GM18861 (cell line): ENCODE data around the gene RPP30.
A peak's percentile ranks its signal among the peaks of the same experiment; 100 is the strongest.

Experiments used
- ATAC-seq: cut with Tn5 transposase; IDR thresholded peaks from one replicate; pipeline ENCODE4 v1.9.1; 2021; ENCODE audit not compliant: unreplicated experiment

Gene RPP30

GRCh38 chr10:90871766-90872647 lies at the start of gene RPP30:
TSS of gene RPP30 (plus strand) at chr10:90871974. CDS start at chr10:90871987, 13 bp downstream.
- ATAC-seq = peak; percentile 96

DNA sequence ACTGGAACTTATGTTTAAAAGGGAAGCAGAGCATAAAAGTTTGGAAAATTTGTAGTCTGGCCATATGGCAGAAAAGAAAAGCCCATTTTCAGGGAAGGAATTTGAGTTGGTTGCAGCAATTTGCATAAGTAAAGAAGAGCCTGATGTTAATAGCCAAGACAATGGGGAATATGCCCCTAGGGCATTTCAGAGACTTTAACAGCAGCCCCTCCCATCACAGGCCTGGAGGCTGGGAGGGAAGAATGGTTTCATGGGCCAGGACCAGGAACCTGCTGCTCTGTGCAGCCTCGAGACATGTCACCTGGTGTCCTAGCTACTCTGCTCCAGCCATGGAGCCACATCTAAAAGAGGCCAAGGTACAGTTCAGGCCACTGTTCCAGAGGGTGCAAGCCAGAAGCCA lies 49.3 kb upstream of the RPP30 start:
- ATAC-seq = no peak

- ATAC-seq = no peak
These were observed 39.7 kb upstream of the RPP30 start for GRCh38 chr10:90832111-90832510.

GRCh38 chr10:90834326-90834725 lies 37.4 kb upstream of the RPP30 start:
- ATAC-seq = no peak

- no peak for ATAC-seq
These were observed 34.3 kb upstream of the RPP30 start for GRCh38 chr10:90837486-90837885.

- no peak for ATAC-seq
These were observed 29.0 kb upstream of the RPP30 start for GRCh38 chr10:90842725-90843124.

DNA sequence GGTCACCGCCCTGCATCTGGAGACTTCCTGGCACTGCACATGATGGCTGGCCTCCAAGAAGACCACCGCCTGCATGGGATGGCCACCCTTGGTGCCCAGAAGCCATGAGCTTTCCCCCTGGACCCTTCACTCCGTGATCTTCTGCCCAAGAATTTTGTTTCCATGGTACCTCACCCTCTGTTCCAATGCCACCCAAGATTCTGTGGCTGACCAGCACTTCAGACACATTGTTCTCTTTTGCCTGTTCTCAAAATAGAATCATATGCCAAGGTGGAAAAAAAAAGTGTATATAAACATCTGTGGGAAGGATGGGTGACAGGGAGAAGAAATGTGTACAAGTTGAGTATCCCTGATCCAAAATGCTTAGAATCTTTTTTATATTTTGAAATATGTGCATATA lies 26.0 kb upstream of the RPP30 start:
- no peak for ATAC-seq

GRCh38 chr10:90846746-90847145 lies 25.0 kb upstream of the RPP30 start:
- ATAC-seq = no peak

- ATAC-seq = no peak
These were observed 24.3 kb upstream of the RPP30 start for GRCh38 chr10:90847436-90847835.

DNA sequence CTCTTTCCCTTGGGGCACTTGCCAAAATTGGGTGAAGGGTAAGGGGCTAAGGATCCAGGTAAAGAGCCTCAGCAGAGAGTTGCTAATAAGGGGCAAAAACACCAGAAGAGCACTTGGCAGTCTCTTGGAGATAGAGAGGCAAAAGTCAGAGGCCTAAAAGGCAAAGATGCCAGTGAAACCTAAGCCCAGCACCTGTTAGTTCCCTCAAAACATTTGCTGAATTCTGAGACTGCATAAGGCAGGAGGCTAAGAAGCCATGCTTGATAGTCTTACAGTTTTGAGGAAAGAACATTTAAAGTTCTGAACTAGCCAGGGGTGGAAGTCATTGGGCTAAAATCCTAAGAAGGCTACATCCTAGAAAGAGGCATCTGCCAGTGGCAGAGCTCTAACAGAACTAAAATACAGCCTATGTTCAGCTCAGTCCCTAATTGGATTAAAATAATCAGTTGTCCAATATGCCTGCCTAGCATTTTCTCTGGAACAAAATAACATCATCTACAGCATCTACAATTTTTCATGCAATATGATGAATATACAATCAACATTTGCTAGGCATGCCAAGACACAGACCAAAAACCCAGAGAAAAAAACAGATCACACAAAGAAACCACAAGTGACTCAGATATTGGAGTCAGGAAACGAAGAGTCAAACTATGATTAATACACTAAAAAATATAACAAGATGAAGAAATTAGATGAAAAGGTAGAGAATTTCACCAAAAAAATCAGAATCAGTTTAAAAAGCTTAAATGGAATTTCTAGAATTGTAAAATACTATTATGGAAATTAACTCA lies 21.6 kb upstream of the RPP30 start:
- no peak for ATAC-seq

DNA sequence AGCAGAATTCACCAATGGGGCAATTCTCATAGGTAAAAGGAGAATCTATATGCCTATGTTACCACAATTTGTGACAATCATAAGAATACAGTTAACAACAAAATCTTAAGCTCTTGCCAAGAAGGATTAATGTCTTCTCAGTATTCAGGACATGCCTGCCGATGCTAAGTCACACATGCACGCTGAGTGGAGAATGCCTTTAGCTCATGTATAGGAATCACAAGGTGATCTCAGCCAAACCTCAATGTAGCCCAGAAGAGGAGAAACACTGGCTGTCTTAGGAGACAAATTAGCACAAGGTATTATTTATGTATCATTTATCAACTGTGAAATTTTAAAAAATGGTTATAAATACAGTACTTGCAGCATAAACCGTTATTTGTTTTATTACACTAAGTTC lies 16.6 kb upstream of the RPP30 start:
- no peak for ATAC-seq

DNA sequence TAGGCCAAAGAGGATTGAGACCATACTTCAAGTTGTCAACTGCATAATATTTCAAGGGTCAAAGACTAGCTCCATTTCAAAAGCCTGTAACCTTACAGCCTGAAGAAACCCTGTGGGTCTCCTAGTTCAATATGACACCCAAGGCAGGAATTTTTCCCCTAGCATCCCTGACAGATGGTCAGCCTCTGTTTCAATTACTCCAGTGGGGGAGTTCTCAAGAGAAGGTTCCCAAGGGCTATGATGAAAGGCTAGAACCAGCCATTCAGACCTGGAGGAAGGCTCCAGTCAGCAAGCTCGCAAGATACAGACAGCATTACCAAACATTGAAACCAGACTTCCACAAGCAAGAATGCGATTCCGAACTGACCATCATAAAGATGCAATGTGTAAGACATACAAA lies 15.5 kb upstream of the RPP30 start:
- no peak for ATAC-seq

DNA sequence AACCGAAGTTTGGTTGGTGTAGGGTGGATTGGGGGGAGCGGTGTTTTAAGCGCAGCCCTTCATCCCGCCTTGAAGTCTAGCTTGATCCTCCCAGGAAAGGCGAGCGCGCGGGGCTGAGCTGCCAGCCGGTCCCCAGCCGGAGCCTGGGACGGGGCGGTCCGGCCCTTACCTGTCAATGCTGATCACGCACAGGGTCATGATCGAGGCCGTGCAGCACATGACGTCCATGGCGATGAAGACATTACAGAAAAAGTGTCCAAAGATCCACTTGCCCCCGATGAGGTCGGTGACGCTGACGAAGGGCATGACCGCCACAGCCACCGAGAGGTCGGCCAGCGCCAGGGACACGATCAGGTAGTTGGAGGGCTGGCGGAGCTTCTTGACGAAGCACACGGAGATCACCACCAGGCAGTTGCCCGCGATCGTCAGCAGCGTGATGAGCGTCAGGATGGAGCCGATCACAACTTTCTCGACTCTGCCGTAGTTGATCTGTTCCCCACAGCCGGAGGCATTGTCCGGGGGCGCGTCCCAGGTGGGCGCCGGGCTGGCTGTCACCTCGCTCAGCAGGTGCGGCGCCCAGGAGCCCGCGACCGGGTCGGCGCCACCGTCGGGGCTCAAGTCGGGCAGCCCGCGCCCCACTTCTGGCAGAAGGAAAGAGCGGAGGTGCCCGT lies 14.7 kb upstream of the RPP30 start:
- peak; percentile 6 for ATAC-seq

DNA sequence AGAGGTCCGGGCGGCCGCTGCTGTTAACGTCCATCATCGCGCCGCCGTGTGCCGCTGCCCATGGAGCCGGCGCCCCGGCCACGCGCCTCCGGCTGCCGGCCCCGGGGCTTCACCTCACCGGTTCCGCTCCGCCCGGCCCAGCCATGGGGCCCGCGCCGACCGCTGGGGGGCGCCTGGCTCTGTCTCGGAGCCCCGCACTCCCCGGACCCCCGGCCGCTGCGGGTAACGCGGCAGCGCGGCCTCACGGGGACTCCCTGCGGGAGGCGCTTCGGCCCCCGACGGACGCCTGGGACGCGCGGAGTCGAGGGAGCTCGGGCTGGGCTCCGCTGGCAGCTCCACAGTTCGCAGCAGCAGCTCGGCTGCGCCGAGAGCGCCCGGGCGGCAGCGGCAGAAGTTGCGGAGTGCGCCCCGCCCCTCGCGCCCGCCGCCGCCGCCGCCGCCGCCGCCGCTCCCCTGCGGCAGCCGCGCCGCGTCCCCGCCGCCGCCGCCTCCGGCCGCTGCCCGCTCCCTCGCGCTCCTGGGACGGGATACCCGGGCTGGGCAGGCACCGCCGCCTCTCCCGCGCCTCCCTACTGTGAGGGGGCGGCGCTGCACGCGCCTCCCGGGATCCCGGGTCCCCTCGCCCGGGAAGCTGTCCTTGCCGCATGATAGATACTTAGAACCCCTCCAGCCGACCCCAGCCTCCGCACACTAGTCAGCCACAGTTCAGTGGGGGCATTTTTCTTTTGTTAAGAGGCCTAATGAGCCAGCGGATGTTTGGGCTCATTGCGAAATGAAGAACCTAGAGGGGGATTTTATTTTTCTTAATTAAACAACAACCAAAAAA lies 13.9 kb upstream of the RPP30 start, which contains the start of gene HTR7:
Gene HTR7 (minus strand): TSS at position 405 of the 826 bp plus-strand sequence. CDS start 368 bp downstream, at position 37.
- peak; percentile 59 for ATAC-seq

DNA sequence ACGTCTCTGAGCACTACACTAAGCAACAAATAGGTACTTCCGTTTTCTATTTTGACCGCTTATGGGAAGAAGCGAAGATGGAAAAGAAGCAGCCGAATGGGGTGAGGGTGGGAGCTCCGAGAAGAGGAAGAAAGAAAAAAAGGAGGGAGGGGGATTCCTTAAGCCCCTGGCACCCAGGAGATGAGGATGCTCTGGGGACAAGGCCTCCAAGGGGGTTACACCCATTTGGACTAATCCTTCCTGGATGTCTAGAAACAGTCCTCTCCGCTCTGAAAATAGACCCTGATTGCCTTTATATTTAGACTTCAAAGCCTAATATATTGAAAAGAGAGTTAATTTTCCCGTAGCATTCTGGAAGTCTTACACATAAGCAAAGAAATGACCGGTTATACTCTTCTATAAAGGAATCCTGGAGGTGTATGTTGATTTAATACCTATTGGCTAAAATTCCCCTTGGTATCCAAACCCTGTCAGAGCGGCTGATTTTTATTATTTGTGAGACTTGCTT lies 13.3 kb upstream of the RPP30 start:
- peak; percentile 4 for ATAC-seq

DNA sequence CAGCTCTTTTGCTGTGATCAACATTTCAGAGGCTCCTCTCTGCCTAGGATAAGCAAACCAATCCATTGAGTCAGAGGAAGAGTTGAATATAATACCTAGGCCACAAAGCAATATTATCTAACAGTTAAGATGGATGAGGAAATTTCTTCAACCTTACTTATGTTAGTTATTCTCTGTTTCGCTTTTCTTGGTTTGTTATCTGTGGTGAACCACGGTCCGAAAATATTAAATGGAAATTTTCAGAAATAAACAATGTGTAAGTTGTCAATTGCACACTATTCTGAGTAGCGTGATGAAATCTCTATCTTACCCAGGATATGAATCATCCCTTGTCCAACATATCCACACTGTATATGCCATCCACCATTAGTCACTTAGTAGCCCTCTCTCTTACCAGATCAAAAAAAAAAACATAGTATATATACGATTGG lies 12.4 kb upstream of the RPP30 start:
- no peak for ATAC-seq

- no peak for ATAC-seq
These were observed 11.0 kb upstream of the RPP30 start for GRCh38 chr10:90860790-90861189.

DNA sequence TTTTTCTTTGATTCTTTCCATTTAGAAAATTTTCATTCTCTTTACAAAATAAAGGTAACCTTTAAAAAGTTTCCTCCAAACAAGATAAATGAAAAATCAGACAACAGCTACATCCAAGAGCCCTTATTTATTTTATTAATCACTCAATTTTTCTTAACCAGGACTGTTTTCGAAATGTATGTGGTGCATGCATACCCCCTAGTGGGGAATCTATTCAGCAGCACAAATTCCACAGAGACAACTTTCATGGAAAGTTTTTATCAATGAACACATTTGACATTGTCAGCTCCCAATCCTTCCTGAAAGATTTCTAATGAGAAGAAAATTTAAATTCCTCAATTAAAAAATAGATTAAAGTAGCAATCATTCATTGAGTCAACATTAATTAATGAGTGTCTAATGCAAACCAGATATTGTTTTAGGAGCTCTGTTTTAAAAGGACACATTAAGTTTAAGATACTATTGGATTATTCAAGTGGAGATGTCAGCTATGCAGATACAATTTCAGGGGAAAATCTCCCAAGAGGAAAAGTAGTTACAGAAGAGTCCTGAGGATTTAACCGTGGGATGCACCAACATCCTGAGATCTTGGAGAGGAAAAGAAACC lies 8.8 kb upstream of the RPP30 start:
- ATAC-seq = no peak

GRCh38 chr10:90865401-90865800 lies 6.4 kb upstream of the RPP30 start:
- no peak for ATAC-seq

- ATAC-seq = no peak
These were observed 5.7 kb upstream of the RPP30 start for GRCh38 chr10:90866050-90866598.
